Cerebellar cortex (tissue), 1 donor: ENCODE data around the gene FPGT.
"Not testable (repeated sequence)": the region's sequence is repeated elsewhere in the genome, so short reads cannot be mapped to it uniquely, and the experiment has no call there.

ENCODE experiments used
- DNase-seq: peaks from one replicate; pipeline ENCODE4 v3.0.0-alpha.2; 2015; ENCODE audit warnings: low spot score

The FPGT gene

DNA sequence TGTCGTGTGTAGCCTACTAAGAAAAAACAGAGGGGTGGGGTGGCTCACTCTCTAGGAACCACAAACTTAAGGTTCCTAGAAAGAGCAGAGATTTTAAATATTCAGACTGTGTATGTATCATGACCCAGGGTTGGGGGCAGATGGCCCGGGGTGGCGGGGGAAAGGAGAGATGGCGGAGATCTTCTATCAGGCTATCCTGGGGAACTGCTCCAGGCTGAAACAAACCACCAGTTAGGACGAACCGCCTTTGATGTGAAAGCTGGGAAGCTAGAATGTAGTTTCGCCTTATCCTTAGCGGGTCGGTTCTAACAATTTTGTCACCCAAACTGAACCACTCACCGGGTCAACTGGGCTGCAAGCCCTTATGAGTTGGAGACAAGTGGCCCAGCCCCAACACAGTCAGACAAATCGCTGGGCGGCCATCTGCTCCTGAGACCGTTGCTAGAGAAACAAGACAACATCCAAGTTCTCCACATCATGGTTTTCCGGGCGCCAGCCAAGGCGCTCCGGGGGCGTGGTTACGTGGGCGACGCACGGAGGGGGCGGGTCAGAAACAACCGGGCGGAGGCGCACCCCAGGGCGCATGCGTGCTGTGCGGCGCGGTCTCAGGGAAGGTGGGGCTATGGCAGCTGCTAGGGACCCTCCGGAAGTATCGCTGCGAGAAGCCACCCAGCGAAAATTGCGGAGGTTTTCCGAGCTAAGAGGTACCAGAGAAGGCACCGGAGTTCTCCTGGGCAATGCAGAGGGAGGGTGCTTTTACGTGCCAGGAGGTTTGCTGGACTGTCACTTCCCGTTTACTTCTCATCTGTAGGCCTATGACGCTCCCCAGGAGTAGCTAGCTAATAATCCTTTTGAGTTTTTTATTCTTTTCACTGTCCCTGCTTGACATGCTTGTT lies at the start of gene FPGT, which contains the start of gene LRRIQ3:
Gene FPGT, plus strand, starts transcription at position 586 of the 896 bp plus-strand sequence. Its CDS starts 37 bp downstream, at position 623.
Gene LRRIQ3, minus strand, starts transcription at position 520 of the 896 bp plus-strand sequence. CDS start 14,492 bp downstream, outside the sequence.
- DNase-seq = peak; percentile 97

DNA sequence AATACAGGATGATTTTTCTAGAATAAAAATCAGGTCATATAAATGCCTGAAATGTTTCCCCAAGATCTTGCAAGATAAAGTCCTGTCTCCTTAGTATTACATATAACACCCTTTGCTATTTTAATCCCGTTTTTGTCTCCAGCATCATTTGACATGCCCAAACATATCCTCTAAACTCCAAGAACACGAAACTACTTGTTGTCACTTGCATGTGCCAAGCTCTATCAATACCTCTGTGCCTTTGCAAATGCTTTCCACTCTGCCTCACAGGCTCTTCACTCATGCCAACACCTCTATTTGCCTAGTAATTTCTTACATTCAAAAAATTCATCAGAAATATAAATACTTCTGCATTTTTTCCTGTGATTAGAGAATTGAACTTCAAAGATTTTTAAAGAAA lies 38.0 kb upstream of the FPGT start:
- no peak for DNase-seq

DNA sequence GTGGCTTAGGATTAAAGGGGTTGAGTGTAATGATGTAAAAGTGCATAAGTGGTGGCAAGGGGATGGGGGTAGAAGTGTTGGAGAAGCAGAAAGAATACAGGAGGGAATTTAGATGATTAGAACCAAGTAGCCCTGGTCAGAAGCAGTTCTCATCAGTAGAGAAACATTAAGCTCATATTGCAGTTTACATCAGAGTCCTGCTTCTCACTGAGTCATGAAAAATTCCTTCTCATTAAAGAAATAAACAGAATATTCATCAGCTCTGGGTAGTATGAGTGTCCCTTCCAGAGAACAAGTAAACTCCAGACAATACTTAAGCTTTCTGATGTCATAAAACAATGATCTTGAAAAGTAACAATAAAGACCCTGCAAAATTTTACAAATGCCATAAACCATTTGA lies 36.5 kb upstream of the FPGT start:
- DNase-seq = no peak

DNA sequence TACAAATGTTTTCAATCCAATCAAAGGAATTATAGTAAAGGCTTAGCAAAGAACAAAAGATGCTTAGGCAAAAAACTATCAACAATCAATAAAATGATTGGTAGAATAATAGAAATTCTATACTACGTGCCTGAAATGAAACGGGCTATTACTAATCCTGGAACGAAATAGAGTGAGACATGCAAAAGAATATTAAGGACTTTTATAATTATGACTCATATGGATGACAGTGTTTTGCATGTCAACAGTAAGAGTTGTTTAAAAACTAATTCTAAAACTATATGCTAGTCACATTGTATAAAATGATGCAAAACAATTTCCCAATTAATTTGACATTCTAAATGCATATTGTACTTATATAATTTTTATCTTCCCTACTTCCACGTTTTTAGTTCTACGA lies 35.7 kb upstream of the FPGT start:
- no peak for DNase-seq

DNA sequence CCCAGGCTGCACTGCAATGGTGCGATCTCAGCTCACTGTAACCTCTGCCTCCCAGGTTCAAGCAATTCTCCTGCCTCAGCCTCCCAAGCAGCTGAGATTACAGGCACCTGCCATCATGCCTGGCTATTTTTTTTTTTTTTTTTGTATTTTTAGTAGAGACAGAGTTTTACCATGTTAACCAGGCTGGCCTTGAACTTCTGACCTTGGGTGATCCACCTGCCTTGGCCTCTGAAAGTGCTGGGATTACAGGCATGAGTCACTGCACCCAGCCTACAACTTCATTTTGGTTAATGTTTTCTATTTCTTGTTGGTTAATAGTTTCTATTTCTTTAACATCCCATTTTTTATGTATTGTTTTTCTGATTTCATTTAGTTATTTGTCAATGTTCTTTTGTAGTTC lies 23.6 kb upstream of the FPGT start:
- not testable (repeated sequence) for DNase-seq

DNA sequence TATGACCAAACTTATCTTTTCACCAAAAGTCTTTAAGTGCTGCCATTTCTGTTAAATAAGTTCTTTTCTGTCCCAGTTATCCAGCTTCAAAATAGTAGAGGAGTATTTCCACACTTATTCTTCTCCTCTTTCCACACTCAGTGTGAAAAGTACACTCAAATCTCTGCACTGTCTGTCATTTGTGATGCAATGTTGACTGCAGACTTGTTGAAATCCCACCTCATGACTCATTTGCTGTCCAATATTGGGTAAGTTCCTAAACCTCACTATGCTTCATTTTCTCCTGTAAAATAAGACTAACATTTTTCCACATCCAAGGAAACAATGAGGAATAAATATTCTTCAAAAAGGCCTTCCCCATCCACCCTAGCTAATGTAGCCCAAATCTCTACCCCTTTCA lies 17.6 kb upstream of the FPGT start:
- no peak for DNase-seq

DNA sequence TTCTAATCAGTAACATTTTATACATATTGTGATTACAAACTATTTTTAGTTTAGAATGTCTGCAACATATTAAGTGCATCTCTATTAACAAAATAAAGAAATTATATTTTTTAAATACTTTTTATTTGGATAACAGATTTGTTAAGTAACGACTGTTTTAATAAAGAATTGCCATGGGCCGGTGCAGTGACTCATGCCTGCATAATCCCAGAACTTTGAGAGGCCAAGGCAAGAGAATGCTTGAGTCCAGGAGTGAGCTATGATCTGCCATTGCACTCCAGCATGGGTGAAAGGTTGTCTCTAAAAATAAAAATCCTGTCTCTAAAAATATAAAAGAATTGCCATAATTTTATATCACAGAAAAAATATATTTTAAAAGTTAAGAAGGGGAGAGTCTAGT lies 4.1 kb upstream of the FPGT start:
- no peak for DNase-seq

DNA sequence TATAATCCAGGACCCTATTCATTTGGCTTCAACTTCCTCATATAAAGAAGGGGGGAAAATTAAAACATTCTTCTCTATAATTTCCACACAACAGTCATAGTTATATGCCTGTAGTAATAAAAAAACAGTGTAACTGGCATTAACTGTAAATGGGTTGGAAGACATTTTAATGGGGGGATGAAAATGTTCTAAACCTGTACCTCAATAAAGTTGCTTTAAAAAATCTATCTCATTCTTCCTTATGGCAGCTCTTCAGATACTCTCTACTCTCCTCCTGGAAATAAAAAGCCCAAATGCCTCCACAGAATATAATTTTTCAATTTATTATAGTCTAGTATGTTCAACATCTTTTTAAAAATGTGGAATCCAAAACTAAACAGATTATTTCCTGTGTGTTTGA lies 2.7 kb upstream of the FPGT start:
- DNase-seq = no peak

DNA sequence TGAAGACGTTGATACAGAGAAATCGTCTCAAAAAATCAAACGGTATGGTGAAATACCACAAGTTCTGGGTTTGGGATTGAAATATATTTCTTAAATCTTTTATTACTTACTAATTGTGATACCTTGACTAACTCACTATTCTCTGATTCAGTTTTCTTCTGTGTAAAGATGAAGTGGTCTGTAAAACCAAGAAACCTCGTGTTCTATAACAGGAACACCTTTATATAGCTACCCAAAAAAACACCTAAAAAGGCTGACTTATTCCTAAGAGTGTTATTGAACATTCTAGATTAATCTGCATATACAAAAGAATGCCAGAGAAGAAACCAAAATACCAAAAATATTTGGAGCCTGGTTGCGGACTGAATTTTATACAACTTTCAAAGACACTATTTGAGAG lies 787 bp upstream of the FPGT start:
- DNase-seq = peak; percentile 1

DNA sequence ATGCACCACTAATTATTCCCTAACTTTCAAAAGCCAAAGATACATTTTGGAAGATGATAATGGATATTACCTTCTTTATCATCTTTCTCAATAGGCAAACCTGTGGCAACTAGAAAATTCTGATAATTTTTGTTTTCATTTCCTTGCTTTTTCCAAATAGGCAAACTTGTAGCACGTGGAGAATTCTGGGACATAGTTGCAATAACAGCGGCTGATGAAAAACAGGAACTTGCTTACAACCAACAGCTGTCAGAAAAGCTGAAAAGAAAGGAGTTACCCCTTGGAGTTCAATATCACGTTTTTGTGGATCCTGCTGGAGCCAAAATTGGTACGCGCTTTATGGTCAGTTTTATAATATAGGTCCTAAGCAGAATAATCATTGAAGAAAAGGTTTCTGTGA lies 1.5 kb downstream of the FPGT start:
- DNase-seq = no peak

DNA sequence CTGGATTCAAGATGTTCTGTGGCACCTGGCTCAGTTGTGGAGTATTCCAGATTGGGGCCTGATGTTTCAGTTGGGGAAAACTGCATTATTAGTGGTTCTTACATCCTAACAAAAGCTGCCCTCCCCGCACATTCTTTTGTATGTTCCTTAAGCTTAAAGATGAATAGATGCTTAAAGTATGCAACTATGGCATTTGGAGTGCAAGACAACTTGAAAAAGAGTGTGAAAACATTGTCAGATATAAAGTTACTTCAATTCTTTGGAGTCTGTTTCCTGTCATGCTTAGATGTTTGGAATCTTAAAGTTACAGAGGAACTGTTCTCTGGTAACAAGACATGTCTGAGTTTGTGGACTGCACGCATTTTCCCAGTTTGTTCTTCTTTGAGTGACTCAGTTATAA lies 7.2 kb downstream of the FPGT start:
- DNase-seq = no peak

DNA sequence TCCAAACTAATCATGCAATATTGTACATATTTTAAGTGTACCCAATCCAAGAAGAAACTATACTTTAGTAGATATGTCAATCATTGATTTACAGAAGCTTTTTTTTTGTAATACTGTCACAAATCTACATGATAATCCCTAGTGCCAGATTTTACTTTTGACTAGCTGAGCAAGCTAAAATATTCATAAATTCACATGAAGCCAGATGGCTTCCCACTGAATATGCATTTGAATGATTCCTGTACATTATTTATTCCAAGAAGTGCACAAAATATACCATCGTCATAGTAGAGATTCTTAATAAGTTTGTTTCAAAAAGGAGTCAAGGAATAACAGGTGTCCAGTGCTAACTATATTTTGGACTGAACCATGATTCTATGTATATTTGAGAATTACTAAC lies 17.2 kb downstream of the FPGT start:
- no peak for DNase-seq

DNA sequence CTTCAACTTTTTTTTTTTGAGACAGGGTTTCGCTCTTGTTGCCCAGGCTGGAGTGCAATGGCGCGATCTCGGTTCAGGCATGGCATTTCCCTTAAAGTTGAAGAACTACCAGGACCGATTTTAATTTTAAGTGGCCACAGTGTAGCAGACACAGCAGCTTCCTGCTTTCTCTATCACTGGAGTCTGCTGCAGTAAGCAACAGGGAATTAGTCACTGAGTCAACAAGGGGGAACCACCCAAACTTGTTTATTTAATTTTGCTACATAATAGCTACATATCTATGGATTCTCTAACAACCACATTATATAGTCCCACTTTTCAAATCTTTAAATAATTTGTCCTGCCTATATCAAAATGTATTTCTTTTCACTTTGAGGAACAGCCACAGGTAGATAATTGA lies 24.7 kb downstream of the FPGT start:
- DNase-seq = no peak

DNA sequence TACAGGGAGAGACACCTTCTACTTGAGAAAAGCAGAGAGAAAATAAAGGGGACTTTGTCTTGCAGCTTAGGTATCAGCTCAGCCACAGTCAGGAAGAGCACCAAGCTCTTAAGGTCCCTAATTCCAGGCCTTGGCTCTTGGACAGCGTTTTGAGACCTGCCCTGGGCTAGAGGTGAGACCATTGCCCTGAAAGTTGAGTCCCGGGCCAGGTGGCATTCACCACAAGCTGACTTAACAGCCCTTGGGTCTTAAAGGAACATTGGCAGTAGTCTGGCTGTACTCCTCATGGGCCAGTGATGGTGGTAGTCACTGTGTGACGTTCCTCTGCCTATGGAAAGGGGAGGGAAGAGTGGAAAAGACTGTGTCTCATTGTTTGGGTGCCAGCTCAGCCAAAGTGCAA lies 25.4 kb downstream of the FPGT start:
- DNase-seq = no peak

DNA sequence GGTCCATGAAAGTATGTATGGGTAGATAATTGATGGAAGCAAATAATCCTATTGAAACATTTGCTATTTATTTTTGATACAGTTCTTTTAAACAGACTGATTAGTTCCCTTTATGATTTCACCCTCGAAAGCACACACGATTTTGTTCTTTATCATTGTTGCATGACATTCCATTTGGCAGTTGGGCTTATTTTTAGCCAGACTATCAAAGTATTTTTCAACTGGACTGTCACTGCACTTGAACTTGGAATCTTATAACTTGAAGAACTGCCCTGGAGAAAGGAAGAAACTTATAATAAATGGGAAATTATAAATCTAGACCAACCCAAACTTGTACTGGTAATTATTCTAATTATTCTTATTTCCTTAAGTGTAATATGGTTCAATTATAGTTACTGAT lies 37.1 kb downstream of the FPGT start, which contains the start of gene TNNI3K:
Gene TNNI3K, plus strand, starts transcription at position 235 of the 400 bp plus-strand sequence. Its CDS starts 65 bp downstream, at position 300.
- DNase-seq = no peak

DNA sequence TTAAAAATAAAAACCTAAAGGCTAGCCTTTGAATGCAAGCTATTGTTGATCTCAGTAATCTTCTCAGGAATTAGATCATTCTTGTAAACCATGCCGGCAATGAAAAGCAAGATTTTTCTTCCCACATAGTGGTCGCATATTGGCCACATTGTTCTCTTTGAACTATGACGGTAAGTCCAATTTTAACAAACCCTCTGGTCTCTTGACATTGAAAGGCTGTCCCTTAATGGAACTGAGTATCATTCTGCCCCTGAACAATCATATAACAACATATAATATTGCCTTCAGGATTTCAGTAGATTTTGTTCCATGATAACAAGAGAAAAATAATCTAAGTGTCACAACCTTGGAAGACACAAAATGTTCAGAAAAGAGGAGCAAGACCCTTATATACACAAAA lies 38.4 kb downstream of the FPGT start:
- DNase-seq = no peak

DNA sequence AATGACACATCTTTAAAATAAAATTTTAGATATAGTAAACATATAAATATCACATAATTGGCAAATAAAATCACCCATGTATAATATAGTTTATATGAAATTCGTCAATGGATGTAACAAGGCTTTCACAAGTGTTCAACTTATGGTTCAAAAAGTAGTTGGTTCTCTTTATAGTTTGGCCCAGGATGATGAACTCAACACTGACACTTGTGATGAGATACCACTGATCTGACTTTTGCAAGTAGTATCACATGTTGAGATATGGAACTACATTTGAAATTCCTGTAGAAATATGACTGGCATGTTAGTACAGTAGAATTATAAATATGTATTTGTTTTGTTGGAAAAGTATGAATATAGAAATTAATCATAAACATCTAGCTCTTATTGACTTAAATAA lies 39.0 kb downstream of the FPGT start:
- no peak for DNase-seq

DNA sequence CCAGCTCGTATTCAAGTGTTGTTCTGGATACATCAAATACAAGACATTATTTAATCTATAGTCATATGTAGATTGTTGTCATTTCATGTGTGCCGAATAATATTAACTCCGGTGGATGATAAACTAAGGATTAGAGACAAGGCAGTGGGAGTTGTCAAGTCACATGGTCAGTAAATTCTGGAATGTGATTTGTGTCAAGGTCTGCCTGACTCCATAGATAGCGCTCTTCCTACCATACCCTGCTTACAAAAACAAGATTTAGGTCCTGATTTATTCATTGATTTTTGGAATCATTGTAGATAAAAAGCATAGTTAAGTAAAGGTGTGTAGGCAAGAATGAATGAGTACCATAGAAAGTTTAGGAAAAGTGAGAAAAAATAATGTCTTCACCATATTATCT lies 39.7 kb downstream of the FPGT start:
- no peak for DNase-seq

DNA sequence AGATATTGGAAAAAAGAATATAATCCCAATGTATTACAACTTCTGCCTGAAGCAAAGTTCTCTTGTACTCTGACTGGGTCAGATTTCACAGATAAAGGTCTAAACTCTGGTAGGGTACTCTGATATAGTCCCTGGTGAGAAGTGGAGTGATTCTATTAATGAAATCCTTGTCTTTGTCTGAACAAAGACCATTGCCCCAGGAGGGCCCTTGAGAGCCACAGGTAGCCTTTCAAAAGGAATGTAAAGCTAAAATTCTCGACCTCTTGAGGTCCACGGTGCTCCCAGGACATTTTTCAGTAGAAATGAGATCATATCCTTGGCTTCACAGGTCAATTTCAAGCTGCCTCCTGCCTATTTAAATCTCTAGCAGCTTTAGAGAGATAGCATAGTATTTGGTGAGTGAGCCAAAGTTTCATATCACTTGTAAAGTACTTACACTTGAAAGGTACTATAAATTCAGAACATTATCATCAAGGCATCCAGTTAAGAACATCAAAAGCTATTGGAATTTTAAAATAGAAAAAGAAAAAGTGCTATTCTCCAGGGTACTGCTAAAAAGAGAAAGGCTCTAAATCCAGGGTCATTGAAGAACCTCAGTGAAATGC lies 47.2 kb downstream of the FPGT start:
- no peak for DNase-seq

DNA sequence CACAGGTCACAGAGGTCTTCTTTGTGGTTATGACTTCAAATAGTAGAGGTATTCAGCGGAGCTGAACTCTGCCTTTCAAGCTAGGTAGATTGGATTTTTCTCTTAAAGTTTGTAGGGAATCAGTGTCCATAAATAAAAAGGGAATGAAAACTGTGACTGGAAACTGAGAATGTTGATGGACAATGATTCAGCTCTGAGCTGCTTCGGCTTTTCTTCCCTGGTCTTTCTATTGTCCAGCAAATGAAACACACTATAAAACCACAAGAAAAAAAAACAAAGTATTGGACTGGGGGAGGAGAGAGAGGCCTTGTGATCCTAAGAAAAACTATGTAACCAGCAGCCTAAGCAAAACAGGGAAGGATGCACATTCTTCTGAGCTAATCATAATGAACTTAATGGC lies 48.3 kb downstream of the FPGT start:
- DNase-seq = no peak

DNA sequence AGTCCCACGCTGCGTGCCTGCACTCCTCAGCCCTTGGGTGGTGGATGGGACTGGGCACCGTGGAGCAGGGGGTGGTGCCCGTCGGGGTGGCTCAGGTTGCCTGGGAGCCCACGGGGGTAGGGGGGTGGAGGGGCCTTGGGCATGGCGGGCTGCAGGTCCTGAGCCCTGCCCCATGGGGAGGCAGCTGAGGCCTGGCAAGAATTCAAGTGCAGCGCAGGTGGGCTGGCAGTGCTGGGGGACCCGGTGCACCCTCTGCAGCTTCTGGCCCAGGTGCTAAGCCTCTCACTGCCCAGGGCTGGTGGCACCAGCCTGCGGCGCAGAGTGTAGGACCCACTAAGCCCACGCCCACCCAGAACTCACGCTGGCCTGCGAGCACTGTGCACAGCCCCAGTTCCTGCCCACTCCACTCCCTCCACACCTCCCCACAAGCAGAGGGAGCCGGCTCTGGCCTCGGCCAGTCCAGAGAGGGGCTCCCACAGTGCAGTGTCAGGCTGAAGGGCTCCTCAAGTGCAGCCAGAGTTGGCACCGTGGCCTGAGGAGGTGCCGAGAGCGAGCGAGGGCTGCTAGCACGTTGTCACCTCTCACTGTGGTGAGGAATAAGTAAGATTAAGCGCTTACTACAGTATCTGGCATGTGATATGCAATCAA lies 50.0 kb downstream of the FPGT start:
- no peak for DNase-seq

DNA sequence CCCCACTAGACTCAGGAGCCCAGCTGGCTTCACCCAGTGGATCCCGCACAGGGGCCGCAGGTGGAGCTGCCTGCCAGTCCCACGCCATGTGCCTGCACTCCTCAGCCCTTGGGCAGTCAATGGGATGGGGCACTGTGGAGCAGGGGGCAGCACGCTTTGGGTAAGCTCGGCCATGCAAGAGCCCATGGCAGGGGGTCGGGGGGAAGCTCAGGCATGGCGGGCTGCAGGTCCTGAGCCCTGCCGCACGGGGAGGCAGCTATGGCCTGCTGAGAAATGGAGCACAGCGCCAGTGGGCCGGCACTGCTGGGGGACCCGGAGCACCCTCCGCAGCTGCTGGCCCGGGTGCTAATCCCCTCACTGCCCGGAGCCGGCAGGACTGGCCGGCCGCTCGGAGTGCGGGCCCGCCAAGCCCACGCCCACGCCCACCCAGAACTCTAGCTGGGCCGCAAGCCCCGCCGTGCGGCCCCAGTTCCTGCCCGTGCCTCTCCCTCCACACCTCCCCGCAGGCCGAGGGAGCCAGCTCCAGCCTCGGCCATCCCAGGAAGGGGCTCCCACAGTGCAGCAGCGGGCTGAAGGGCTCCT lies 55.3 kb downstream of the FPGT start:
- not testable (repeated sequence) for DNase-seq
